ENCODE results near the gene CHIA.

- TF ChIP-seq, protein P1, sequence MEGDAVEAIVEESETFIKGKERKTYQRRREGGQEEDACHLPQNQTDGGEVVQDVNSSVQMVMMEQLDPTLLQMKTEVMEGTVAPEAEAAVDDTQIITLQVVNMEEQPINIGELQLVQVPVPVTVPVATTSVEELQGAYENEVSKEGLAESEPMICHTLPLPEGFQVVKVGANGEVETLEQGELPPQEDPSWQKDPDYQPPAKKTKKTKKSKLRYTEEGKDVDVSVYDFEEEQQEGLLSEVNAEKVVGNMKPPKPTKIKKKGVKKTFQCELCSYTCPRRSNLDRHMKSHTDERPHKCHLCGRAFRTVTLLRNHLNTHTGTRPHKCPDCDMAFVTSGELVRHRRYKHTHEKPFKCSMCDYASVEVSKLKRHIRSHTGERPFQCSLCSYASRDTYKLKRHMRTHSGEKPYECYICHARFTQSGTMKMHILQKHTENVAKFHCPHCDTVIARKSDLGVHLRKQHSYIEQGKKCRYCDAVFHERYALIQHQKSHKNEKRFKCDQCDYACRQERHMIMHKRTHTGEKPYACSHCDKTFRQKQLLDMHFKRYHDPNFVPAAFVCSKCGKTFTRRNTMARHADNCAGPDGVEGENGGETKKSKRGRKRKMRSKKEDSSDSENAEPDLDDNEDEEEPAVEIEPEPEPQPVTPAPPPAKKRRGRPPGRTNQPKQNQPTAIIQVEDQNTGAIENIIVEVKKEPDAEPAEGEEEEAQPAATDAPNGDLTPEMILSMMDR (conservative IDR thresholded peaks at IDR 0.05; ENCODE audit: low read depth, low read length) = no peak
- no peak for TF ChIP-seq RCOR1 (IDR thresholded peaks at IDR 0.05; ENCODE audit: insufficient replicate concordance, low read length)
- no peak for TF ChIP-seq POLR2A (IDR thresholded peaks at IDR 0.05; ENCODE audit: low read depth, low read length)
- no peak for TF ChIP-seq NFE2L2 (IDR thresholded peaks at IDR 0.05; ENCODE audit: low read depth, low read length)
- TF ChIP-seq SMC3 (IDR thresholded peaks at IDR 0.05; ENCODE audit: low read depth, low read length) = no peak
- no peak for TF ChIP-seq RFX5 (IDR thresholded peaks at IDR 0.05; ENCODE audit: low read depth, low read length)
These were observed 6.8 kb upstream of the CHIA start for GRCh38 chr1:111283838-111284237.
